GM20000 (cell line): ENCODE measurements around the gene TOX2.

Experiments
- DNase-seq: peaks from one replicate; pipeline ENCODE4 v3.0.0; 2012; ENCODE audit warnings: low spot score
- CTCF ChIP-seq: IDR thresholded peaks from 2 replicates; pipeline ENCODE4 v1.5.1; 2012; ENCODE audit warnings: mild to moderate bottlenecking, control low read depth; ENCODE audit errors: extremely low read depth, missing control alignments

The TOX2 gene, protein sequence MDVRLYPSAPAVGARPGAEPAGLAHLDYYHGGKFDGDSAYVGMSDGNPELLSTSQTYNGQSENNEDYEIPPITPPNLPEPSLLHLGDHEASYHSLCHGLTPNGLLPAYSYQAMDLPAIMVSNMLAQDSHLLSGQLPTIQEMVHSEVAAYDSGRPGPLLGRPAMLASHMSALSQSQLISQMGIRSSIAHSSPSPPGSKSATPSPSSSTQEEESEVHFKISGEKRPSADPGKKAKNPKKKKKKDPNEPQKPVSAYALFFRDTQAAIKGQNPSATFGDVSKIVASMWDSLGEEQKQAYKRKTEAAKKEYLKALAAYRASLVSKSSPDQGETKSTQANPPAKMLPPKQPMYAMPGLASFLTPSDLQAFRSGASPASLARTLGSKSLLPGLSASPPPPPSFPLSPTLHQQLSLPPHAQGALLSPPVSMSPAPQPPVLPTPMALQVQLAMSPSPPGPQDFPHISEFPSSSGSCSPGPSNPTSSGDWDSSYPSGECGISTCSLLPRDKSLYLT

DNA sequence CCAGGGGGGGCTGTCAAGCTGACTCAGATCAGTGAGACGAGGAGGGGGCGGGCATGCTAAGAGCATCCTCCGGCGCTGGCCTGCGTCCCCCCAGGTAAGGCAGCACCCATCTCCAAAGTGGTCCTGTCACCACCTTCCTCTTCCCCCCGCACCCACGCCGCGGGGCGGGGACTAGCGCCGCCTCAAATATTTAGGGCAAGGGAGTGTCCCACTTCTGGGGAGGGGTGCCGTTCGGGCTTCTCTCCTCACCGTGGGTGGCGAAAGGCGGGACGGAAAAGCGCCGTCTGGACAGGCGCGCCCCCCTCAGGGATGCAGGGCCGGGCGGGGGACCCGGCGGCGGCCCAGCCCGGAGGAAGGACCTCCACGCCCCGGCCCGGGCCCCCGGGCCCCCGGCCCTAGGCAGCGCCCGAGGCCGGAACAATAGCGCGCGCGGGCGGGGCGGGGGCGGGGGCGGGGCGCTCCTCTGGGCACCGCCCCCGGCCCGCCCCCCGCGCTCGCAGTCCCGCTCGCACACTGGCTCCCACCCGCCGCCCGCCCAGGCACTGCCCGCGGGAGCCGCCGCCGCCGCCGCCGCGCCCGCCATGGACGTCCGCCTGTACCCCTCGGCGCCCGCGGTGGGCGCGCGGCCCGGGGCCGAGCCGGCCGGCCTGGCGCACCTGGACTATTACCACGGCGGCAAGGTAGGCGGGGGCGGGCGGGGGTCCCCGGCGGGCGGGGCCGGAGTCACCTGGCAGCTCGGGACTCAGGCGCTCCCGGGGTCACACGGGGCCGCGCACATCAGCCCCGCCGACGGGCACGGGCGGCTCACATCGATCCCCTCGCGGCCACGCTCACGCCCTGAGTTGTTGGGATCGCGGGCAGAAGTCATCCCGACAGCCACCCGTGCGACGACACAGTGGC is at the start of gene TOX2:
Gene TOX2, plus strand, starts transcription at position 542 of the 900 bp plus-strand sequence. Its CDS starts 40 bp downstream, at position 582.
- no peak for TF ChIP-seq CTCF

DNA sequence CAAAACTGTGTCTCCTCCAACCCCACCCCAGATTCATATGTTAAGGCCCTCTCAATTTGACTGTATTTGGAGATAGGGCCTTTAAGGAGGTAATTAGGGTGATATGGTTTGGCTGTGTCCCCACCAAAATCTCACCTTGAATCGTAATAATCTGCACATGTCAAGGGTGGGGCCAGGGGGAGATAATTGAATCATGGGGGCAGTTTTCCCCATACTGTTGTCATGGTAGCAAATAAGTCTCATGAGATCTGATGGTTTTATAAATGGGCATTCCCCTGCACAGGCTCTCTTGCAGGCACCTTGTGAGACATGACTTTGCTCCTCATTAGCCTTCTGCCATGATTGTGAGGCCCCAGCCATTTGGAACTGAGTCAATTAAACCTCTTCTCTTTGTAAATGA is 46.6 kb upstream of the TOX2 start:
- TF ChIP-seq CTCF = no peak
- DNase-seq = no peak

More for the DNA sequence above, at the start of gene TOX2:
- peak; percentile 93 for DNase-seq

DNA sequence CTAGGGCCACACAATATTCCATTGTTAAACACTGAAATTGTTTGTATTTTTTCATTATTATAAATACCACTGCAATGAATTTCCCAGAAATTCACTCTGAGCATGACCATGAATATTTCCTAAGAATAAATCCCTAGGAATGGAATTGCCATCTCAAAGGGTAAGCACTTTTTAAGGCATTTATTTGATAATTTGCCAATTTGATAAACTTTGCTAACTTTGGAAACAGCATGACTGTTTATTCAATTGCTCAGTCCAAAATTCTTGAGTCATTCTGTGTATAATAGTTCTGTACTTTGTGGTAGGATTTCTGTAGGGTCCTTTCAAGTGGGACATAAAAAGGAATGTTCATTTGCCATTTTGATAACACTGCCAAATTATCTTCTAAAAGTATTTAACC is 44.2 kb upstream of the TOX2 start:
- DNase-seq = no peak
- no peak for TF ChIP-seq CTCF

DNA sequence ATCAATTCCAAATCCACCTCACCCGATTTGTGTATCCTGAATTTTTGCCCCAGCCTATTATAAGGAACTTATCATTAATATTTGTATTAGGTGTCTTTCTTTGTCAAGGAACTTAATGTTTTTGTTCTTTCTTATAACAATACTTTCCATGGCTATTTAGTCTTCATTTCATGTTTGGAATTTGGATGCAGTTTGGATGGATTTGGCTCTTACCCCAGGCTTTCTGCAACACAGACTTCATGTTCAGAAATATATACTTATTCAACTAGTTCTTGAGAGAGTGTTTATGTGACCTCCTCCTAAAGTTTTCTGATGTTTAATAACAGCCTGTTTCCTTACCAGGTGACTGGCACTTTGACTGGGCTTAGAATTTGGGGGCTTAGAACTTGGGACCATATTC is 35.9 kb upstream of the TOX2 start:
- TF ChIP-seq CTCF = no peak
- no peak for DNase-seq

DNA sequence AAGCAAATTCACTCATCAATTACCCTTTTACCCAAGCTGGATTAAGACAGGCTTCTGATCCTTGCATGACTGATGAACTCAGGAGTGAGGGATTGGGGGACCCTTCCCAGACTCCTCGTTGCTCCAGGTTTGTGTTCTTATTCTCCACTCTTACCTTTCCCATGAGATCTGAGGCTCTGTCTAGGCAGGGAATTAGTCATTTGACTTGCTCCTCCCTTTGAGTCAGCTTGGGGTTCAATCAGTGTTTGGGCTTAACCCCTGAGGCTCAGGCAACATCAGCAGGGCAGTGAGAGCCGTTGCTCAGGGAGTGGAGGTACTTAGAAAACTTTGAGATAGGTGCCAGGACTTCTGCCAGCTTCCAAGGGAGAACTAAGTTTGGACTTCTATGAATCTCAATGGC is 20.7 kb upstream of the TOX2 start:
- no peak for DNase-seq
- TF ChIP-seq CTCF = no peak

DNA sequence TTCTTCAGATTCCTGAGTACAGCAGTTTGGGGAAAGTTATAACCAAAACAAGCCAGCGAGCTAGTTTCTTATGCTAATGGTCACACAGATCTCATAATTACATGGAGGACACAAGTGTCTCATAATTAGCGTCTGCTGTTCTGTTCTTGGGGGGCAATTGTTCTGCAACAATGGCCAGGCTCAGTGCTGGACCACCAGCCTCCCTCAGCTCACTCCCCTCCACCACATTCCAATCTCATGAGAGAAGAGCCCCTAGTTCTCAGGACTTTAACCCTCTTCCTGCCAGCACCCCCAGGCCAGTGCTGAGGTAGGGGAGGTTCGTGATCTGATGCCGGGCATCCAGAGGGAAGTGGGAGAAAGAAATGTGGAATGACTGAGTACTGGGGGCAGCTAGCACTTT is 20.2 kb upstream of the TOX2 start:
- no peak for TF ChIP-seq CTCF
- no peak for DNase-seq

DNA sequence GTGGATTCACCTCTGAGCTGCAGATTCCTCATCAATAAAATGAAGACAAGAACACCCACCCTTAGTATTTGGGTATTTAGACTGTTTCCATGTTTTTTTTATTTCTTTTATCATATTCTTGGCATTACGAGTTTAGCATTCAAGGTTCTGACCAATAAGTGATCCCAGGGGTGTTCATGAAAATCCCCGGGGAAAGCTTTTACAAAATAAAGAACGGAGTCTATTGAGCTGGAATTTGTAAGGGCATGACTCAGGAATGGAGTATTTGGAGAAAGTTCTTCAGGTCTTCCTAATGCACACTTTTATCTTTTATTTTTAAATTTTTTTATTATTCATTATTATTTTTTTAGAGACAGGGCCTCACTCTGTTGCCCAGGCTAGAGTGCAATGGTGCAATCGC is 19.4 kb upstream of the TOX2 start:
- no peak for TF ChIP-seq CTCF
- no peak for DNase-seq
